ENCODE measurements around the gene MYL3.

The MYL3 gene

GRCh38 chr3:46905213-46905560 is 41.9 kb upstream of the MYL3 start:
- H3K4me3 ChIP-seq (replicated peaks; ENCODE audit: insufficient read depth, low read length): no peak overlapping the region
- H3K27me3 ChIP-seq (ENCODE audit: insufficient read depth, poor library complexity, severe bottlenecking): no peaks in the 10 kb centered on the region
- no peak for DNase-seq (ENCODE audit: low read depth in 1 of 2, low spot score in 1 of 2)
- H3K27ac ChIP-seq (replicated peaks): no peak overlapping the region
- TF ChIP-seq POLR2AphosphoS5 (IDR thresholded peaks at IDR 0.05; ENCODE audit: low read depth) (no peak), REST (IDR thresholded peaks at IDR 0.05; ENCODE audit: insufficient replicate concordance, low read depth) (no peak), SPI1 (IDR thresholded peaks at IDR 0.05; ENCODE audit: borderline replicate concordance, low read depth) (no peak), CTCF (IDR thresholded peaks at IDR 0.05; ENCODE audit: insufficient read depth, low read length) (no peak)

- no peak for DNase-seq (ENCODE audit: low read depth in 1 of 2, low spot score in 1 of 2)
- Histone ChIP-seq H3K27ac (replicated peaks) (no peak overlapping the region), H3K27me3 (ENCODE audit: insufficient read depth, poor library complexity, severe bottlenecking) (no peaks in the 10 kb centered on the region), H3K4me3 (replicated peaks; ENCODE audit: insufficient read depth, low read length) (no peak overlapping the region)
- TF ChIP-seq REST (IDR thresholded peaks at IDR 0.05; ENCODE audit: insufficient replicate concordance, low read depth) (no peak), CTCF (IDR thresholded peaks at IDR 0.05; ENCODE audit: insufficient read depth, low read length) (no peak), POLR2AphosphoS5 (IDR thresholded peaks at IDR 0.05; ENCODE audit: low read depth) (no peak), SPI1 (IDR thresholded peaks at IDR 0.05; ENCODE audit: borderline replicate concordance, low read depth) (no peak), GABPA (IDR thresholded peaks at IDR 0.05; ENCODE audit: low read depth) (no peak)
Observed at GRCh38 chr3:46904303-46905212, 41.3 kb upstream of the MYL3 start.

GRCh38 chr3:46903341-46904302 is 40.4 kb upstream of the MYL3 start:
- TF ChIP-seq CTCF (IDR thresholded peaks at IDR 0.05; ENCODE audit: insufficient read depth, low read length) (no peak), GABPA (IDR thresholded peaks at IDR 0.05; ENCODE audit: low read depth) (no peak), REST (IDR thresholded peaks at IDR 0.05; ENCODE audit: insufficient replicate concordance, low read depth) (no peak), SPI1 (IDR thresholded peaks at IDR 0.05; ENCODE audit: borderline replicate concordance, low read depth) (no peak), POLR2AphosphoS5 (IDR thresholded peaks at IDR 0.05; ENCODE audit: low read depth) (no peak)
- no peak for DNase-seq (ENCODE audit: low read depth in 1 of 2, low spot score in 1 of 2)
- no peak overlapping the region for H3K27ac ChIP-seq (replicated peaks)
- H3K4me3 ChIP-seq (replicated peaks; ENCODE audit: insufficient read depth, low read length): no peak overlapping the region
- H3K27me3 ChIP-seq (ENCODE audit: insufficient read depth, poor library complexity, severe bottlenecking): no peaks in the 10 kb centered on the region
